ENCODE data around the gene HUS1.
A peak's percentile ranks its signal among the peaks of the same experiment; 100 is the strongest.

Gene HUS1

GRCh38 chr7:47978790-47979144, 648 bp downstream of the HUS1 start:
- no peak for DNase-seq

- DNase-seq: no peak
Observed at GRCh38 chr7:47973739-47974138, 5.7 kb downstream of the HUS1 start.

- DNase-seq: no peak
Observed at GRCh38 chr7:47970761-47971160, 8.7 kb downstream of the HUS1 start.

- DNase-seq: peak; percentile 85 to 90
Observed at GRCh38 chr7:47968847-47969774, 10.3 kb downstream of the HUS1 start.

GRCh38 chr7:47967708-47968107, 11.7 kb downstream of the HUS1 start:
- no peak for DNase-seq

- no peak for DNase-seq
Observed at GRCh38 chr7:47967123-47967522, 12.3 kb downstream of the HUS1 start.

GRCh38 chr7:47965456-47965855, 14.0 kb downstream of the HUS1 start:
- DNase-seq: no peak

- DNase-seq: no peak
Observed at GRCh38 chr7:47962262-47962661, 17.2 kb downstream of the HUS1 start.

GRCh38 chr7:47957156-47957555, 22.3 kb downstream of the HUS1 start:
- DNase-seq: no peak

- DNase-seq: no peak
Observed at GRCh38 chr7:47956220-47956619, 23.2 kb downstream of the HUS1 start.

- no peak for DNase-seq
Observed at GRCh38 chr7:47954231-47954911, 25.0 kb downstream of the HUS1 start.

GRCh38 chr7:47953822-47954221, 25.6 kb downstream of the HUS1 start:
- DNase-seq: no peak

- no peak for DNase-seq
Observed at GRCh38 chr7:47952224-47952623, 27.2 kb downstream of the HUS1 start.

- no peak for DNase-seq
Observed at GRCh38 chr7:47951374-47951773, 28.0 kb downstream of the HUS1 start.

GRCh38 chr7:47950714-47951113, 28.7 kb downstream of the HUS1 start:
- DNase-seq: no peak

GRCh38 chr7:47949703-47950102, 29.7 kb downstream of the HUS1 start:
- no peak for DNase-seq

- no peak for DNase-seq
Observed at GRCh38 chr7:47948141-47948790, 31.1 kb downstream of the HUS1 start, which contains the start of gene PKD1L1. PKD1L1 (minus strand) TSS chr7:47948466; CDS start chr7:47948440, 26 bp downstream.

GRCh38 chr7:47947355-47947749, 32.1 kb downstream of the HUS1 start:
- DNase-seq: no peak

GRCh38 chr7:47946581-47947354, 32.6 kb downstream of the HUS1 start:
- no peak for DNase-seq

GRCh38 chr7:47945261-47946015, 34.0 kb downstream of the HUS1 start:
- DNase-seq: peak; percentile 70 to 90

GRCh38 chr7:47944536-47945260, 34.7 kb downstream of the HUS1 start:
- no peak for DNase-seq

Measured in Kasumi-1 (cell line).